HG03097 (cell line): ENCODE measurements around the gene TLE6.
"Not testable (repeated sequence)": the region's sequence is repeated elsewhere in the genome, so short reads cannot be mapped to it uniquely, and the experiment has no call there.

Source experiments
- ATAC-seq: cut with Tn5 transposase; IDR thresholded peaks from one replicate; pipeline ENCODE4 v1.9.1; 2021; ENCODE audit not compliant: unreplicated experiment, low FRiP score

TLE6 gene

DNA sequence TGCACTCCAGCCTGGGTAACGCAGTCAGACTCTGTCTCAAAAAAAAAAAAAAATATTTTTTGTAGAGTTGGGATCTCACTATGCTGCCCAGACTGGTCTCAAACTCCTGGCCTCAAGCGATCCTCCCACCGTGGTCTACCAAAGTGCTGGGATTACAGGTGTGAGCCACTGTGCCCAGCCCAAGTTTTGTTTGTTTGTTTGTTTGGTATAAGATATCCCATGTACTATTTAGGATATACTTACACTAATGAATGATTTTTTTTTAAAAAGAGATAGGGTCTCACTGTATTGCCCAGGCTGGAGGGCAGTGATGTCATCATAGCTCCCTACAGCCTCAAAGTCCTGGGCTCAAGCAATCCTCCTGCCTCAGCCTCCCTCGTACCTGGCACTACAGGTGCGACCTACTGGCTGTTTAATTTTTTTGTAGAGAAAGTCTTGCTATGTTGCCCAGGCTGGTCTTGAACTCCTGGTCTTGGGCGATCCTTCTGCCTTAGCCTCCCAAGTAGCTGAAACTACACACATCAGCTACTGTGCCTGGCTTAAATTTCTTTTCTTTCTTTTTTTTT is 24.0 kb downstream of the TLE6 start:
- ATAC-seq = no peak

DNA sequence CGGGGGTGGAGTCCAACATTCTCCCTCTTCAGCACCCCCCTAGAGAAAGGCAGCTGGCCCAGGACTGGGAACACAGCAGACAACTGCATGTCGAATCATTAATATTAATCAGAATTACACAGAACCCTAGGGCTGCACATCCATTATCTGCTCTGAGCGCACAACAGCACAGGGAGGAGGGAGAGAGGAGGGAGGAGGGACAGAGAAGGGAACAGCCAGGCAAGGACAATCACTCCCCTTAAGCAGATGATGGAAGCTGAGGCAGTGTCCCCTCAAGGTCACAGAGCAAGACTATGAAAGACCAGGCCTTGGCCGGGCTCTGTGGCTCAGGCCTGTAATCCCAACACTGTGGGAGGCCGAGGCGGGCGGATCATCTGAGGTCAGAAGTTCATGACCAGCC is 25.7 kb downstream of the TLE6 start:
- ATAC-seq = no peak

DNA sequence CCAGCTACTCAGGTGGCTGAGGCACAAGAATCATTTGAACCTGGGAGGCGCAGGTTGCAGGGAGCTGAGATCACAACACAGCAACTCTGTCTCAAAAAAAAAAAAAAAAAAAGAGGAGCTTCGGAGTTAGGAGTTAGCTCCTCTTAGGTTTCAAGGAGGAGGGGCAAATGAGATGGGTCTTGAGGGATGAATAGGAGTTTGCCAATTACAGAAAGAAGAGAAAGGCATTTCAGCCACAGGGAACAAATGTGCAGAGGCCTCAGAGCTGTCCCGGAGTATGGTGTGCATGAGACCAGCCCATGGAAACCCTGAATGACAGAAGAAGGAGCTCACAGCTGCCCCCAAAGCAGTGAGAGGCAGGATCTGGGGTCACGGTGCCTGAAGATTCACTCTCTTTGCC is 27.2 kb downstream of the TLE6 start:
- ATAC-seq = no peak

- no peak for ATAC-seq
Observed at GRCh38 chr19:3005345-3005744, 28.0 kb downstream of the TLE6 start.

- ATAC-seq = no peak
Observed at GRCh38 chr19:3006075-3006767, 28.9 kb downstream of the TLE6 start.

GRCh38 chr19:3007975-3008374 is 30.6 kb downstream of the TLE6 start:
- ATAC-seq = no peak

DNA sequence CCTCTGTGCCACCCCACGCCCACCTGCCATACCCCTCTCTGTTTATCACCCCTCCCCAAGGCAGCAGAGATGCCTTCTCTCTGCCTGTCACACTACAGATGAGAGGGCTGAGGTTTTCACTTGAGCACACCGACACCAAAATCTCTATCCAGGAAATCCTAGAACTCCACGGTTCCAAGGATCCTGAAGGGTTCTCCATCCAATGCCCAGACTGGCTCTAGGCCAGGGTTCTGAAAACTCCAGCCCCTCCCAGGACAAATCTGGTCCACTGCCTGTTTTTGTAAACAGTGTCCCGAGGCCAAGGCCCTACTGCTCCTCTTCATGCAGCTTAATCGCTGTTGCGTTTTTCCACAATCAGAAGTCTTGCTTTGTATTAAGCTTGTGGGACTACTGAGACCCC is 31.6 kb downstream of the TLE6 start:
- no peak for ATAC-seq

DNA sequence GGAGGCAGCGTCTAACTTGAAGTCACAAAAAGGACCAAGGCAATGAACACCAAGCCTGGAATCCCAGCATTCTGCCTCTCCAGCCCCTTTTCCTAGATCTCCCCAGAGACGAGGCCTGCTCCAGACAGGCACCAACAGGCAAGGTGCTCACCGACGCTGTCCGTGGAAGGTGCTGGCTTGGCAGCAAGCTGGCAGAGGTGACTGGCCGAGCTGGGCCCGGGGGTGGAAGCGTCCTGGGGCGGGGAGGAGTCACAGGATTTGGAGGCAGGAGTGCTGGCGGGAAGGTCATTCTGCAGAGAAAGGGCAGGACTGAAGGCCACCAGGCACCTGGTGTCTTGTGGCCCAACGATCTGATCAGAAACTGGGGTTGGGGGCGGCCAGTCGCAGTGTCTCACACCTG is 33.5 kb downstream of the TLE6 start:
- no peak for ATAC-seq

- ATAC-seq = not testable (repeated sequence)
Observed at GRCh38 chr19:3012059-3012458, 34.7 kb downstream of the TLE6 start.

DNA sequence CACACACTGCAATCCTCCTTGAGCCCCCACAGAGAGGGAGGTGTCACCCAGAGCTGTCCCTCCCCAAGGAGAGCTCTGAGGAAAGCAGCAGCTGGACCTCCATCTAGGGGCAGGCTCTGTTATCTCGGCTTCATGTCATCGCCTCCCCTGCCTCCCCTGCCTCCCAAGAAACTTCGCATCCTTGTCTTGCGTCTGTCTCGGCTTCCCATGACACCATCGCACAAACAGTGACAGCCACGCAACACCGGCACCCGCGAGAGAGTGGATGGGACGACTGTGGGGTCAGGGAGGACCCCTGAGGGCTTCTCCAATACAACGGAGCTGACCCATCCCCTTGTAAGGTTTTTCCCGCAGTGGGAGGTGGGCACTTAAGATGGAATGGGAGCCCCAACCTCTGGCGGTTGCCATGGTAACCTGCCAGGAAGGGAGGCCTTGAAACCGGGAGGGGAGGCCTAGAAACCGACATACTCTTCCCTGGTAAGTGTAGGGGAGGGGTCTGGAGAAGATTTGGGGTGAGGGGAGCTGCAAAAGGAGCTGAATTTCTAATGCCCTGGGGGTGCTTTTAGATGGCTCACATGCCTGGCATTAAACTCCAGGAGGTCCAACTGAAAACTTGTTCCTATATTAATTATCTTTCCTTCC is 35.4 kb downstream of the TLE6 start:
- no peak for ATAC-seq

GRCh38 chr19:3013263-3013725 is 35.9 kb downstream of the TLE6 start:
- no peak for ATAC-seq

DNA sequence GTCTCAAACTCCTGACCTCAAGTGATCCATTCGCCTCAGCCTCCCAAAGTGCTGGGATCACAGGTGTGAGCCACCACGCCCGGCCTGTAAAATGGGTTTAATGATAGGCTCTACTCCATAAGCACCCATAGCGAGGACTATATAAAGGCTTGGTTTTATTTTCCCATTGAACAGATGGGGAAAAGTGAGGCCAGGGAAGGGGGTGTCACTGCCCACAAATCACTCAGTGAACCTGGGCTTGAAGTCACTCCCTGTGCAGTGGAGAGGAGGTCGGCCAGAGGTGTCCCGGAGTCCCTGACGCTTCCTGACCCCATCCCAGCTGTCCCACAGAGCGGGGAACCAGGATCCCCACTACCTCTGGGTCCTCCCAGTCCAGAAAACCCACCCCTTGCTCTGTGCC is 36.8 kb downstream of the TLE6 start:
- no peak for ATAC-seq

- no peak for ATAC-seq
Observed at GRCh38 chr19:3015126-3016057, 38.0 kb downstream of the TLE6 start.

- ATAC-seq = no peak
Observed at GRCh38 chr19:3017923-3018322, 40.6 kb downstream of the TLE6 start.

GRCh38 chr19:3019211-3019854 is 42.0 kb downstream of the TLE6 start:
- no peak for ATAC-seq

DNA sequence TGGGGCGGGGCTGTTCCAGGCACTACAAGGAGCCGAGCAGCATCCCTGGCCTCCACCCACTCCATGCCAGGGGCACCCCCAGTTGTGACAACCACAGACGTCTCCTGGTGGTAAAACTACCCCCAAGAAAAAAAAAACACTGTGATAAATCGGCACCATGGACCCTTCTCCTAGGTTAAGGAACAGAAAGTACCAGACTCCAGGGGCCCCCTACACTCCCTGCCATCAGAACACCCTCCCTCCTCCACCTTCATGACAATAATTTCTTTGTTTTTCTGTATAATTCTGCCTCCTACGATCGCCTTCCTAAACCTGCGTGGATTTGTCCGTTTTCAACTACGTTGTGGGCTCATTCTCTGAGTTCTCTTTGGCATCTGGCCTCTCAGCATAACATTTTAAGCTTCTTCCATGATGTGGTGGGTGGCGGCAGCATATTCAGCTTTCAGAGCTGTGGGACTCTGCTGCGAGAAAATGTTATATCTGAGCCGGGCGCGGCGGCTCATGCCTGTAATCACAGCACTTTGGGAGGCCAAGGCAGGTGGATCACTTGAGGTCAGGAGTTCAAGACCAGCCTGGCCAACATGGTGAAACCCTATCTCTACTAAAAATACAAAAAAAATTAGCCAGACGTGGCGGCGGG is 43.1 kb downstream of the TLE6 start:
- ATAC-seq = no peak

- ATAC-seq = no peak
Observed at GRCh38 chr19:3024509-3024869, 47.1 kb downstream of the TLE6 start.

DNA sequence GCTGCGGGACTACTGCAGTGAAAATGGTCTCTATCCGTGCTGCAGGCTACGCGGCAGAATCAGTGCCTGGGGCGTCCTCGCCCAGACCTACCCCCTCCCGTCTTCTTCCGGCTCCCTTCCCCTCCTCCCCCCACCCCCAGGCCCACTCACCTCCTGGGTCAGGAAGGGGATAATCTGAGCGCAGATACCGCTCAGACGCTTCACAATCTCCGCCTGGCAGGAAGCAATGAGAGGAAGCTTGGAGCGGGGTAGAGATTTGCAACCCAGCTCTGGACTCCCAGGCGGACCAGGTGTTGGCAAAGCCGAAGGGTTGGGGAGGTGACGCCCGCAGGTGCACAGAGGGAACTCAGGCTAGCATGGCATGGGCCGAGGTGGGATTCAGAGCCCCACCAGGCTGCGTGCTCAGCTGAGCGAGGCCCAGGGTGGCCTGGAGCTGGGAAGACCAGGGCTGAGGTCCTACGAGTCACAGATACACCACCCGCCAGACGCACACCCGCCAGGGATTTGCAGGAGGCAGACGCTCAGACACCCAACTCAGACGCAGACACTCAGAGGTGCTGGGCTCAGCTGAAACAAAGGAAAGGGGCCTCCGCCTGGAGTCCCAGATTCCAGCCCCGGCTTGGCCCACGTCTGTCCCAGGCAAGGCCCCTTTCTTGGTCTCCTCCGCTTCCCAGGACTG is 47.6 kb downstream of the TLE6 start:
- ATAC-seq = no peak

GRCh38 chr19:3025549-3025886 is 48.2 kb downstream of the TLE6 start:
- no peak for ATAC-seq

DNA sequence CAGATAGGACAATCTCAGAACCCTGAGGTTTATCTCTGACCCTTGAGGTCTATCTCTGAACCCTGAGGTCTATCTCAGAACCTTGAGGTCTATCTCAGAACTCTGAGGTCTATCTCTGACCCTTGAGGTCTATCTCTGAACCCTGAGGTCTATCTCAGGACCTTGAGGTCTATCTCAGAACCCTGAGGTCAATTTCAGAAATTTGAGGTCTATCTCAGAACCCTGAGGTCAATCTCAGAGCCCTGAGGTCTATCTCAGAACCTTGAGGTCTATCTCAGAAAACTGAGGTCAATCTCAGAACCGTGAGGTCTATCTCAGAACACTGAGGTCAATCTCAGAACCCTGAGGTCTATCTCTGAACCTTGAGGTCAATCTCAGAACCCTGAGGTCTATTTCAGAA is 49.4 kb downstream of the TLE6 start:
- no peak for ATAC-seq
